Measurements from ENCODE around the gene SDCCAG8.

Gene SDCCAG8

DNA sequence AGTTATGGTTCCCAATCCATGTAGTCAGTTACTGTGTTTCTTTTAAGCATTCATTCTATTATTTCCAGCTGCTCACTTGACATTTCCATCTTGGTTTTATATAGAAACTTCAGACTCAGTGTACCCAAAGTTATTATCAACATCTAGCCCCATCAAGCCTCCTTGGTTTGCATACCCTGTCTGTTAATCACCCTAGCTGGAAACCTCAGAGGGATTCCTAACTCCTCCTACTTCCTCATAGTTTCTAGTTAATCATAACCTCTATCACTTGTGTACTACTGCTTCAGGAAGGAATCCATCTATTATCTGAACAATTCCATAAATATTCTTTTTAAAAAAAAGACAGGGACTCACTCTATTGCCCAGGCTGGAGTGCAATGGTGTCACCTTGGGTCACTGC, 293.3 kb downstream of the SDCCAG8 start:
- Histone ChIP-seq H3K4me1 (no peaks in the 10 kb centered on the region), H3K4me2 (ENCODE audit: low read length) (no peak overlapping the region), H3K9me3 (ENCODE audit: control insufficient read depth, low read length) (no peaks in the 10 kb centered on the region), H2AFZ (no peak overlapping the region), H3K27ac (no peak overlapping the region), H3K27me3 (ENCODE audit: control insufficient read depth, insufficient read depth, low read length) (no peaks in the 10 kb centered on the region), H3K79me2 (peaks cover 3% of the 10 kb centered on the region), H3K36me3 (ENCODE audit: control insufficient read depth, insufficient read depth, low read length) (no peaks in the 10 kb centered on the region), H3K9ac (no peak overlapping the region), H3K4me3 (ENCODE audit: low read depth, low read length) (no peak overlapping the region)
- TF ChIP-seq, protein P1, sequence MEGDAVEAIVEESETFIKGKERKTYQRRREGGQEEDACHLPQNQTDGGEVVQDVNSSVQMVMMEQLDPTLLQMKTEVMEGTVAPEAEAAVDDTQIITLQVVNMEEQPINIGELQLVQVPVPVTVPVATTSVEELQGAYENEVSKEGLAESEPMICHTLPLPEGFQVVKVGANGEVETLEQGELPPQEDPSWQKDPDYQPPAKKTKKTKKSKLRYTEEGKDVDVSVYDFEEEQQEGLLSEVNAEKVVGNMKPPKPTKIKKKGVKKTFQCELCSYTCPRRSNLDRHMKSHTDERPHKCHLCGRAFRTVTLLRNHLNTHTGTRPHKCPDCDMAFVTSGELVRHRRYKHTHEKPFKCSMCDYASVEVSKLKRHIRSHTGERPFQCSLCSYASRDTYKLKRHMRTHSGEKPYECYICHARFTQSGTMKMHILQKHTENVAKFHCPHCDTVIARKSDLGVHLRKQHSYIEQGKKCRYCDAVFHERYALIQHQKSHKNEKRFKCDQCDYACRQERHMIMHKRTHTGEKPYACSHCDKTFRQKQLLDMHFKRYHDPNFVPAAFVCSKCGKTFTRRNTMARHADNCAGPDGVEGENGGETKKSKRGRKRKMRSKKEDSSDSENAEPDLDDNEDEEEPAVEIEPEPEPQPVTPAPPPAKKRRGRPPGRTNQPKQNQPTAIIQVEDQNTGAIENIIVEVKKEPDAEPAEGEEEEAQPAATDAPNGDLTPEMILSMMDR (IDR thresholded peaks at IDR 0.05): no peak
